SK-N-SH (cell line): ENCODE measurements around the gene ARL6IP5. TPM values are rescaled to one million over a fixed set of nuclear protein-coding genes. Genes with fewer than 3 reads are reported as not detected.

ENCODE experiments used
- CTCF ChIA-PET: fragments of 300-600, 350-600 bp; formaldehyde crosslinking; extraction: SDS; loops from one replicate; lab custom pipeline; 2021; lab: Yijun Ruan, JAX
- POLR2A ChIA-PET: fragments of 350-600 bp; sonication (Branson Sonifier 250); formaldehyde crosslinking; extraction: SDS; loops from one replicate; lab custom pipeline; 2020; ENCODE audit warnings: antibody characterized with exemption, inconsistent platforms; lab: Yijun Ruan, JAX
- DNase-seq: peaks from one replicate; pipeline ENCODE4 v3.0.0; 2012
- H2AFZ ChIP-seq: fragments of 200-600 bp; sonication (generic); 2 replicates; pipeline ENCODE4 v1.8.1; 2016; ENCODE audit warnings: antibody characterized with exemption, mild to moderate bottlenecking, low read depth
- H3F3A ChIP-seq: fragments of 200-600 bp; sonication (generic); replicated peaks from 2 replicates; pipeline ENCODE3; 2016; ENCODE audit warnings: antibody characterized with exemption, mild to moderate bottlenecking; ENCODE audit not compliant: insufficient read depth
- H3K27ac ChIP-seq, 2 experiments: fragments of 200-500 bp in 1 of 2; fragments of 200-600 bp in 1 of 2; sonication (Bioruptor generic) in 1 of 2; sonication (generic), shearing (Covaris generic) in 1 of 2; 2 replicates each; pipeline versions ENCODE4 v1.5.1 to v1.6.1; 2014 to 2016; ENCODE audit warnings: low read depth in 2 of 2, inconsistent platforms in 1 of 2, low read length in 1 of 2, mild to moderate bottlenecking in 1 of 2, mixed read lengths in 1 of 2
- H3K27me3 ChIP-seq: fragments of 200-600 bp; sonication (generic), shearing (Covaris generic); 2 replicates; pipeline ENCODE4 v1.6.1; 2016; ENCODE audit warnings: mixed run types; ENCODE audit not compliant: insufficient read depth
- H3K36me3 ChIP-seq, 2 experiments: fragments of 200-500 bp in 1 of 2; fragments of 200-600 bp in 1 of 2; sonication (Bioruptor generic) in 1 of 2; sonication (generic) in 1 of 2; replicated peaks in 1 of 2; 2 replicates each; pipeline versions ENCODE3 to v1.5.1; 2014 to 2016; ENCODE audit warnings: low read length in 1 of 2, mild to moderate bottlenecking in 1 of 2; ENCODE audit not compliant: insufficient read depth in 2 of 2, control insufficient read depth in 1 of 2
- H3K4me1 ChIP-seq, 2 experiments: fragments of 200-500 bp in 1 of 2; fragments of 200-600 bp in 1 of 2; sonication (Bioruptor generic) in 1 of 2; sonication (generic), shearing (Covaris generic) in 1 of 2; 2 replicates each; pipeline versions ENCODE4 v1.5.1 to v1.6.1; 2014 to 2016; ENCODE audit warnings: low read depth in 1 of 2, low read length in 1 of 2, mixed run types in 1 of 2; ENCODE audit not compliant: insufficient read depth in 2 of 2, control insufficient read depth in 1 of 2
- H3K4me2 ChIP-seq: fragments of 200-600 bp; sonication (generic), shearing (Covaris generic); 2 replicates; pipeline ENCODE4 v1.6.1; 2017; ENCODE audit warnings: mixed run types
- H3K4me3 ChIP-seq, 2 experiments: fragments of 200-500 bp in 1 of 2; fragments of 200-600 bp in 1 of 2; sonication (Bioruptor generic) in 1 of 2; sonication (generic), shearing (Covaris generic) in 1 of 2; 2 replicates each; pipeline versions ENCODE4 v1.5.1 to v1.8.1; 2014 to 2016; ENCODE audit warnings: low read depth in 2 of 2, inconsistent platforms in 1 of 2, low read length in 1 of 2, mild to moderate bottlenecking in 1 of 2, mixed read lengths in 1 of 2, moderate library complexity in 1 of 2
- H3K79me2 ChIP-seq: fragments of 200-600 bp; sonication (generic); 2 replicates; pipeline ENCODE4 v1.8.1; 2017; ENCODE audit warnings: mild to moderate bottlenecking; ENCODE audit not compliant: insufficient read depth
- H3K9ac ChIP-seq: fragments of 200-600 bp; sonication (generic); 2 replicates; pipeline ENCODE4 v1.6.1; 2017; ENCODE audit warnings: mixed run types
- H3K9me2 ChIP-seq: fragments of 200-600 bp; sonication (generic); 2 replicates; pipeline ENCODE4 v1.6.1; 2017; ENCODE audit warnings: mixed run types
- H3K9me3 ChIP-seq: fragments of 200-600 bp; sonication (generic); 2 replicates; pipeline ENCODE4 v1.6.1; 2017; ENCODE audit warnings: mixed run types, mild to moderate bottlenecking, moderate library complexity
- H4K20me1 ChIP-seq: fragments of 200-600 bp; sonication (generic); 2 replicates; pipeline ENCODE4 v1.6.1; 2017; ENCODE audit warnings: mild to moderate bottlenecking, mixed run types; ENCODE audit not compliant: insufficient read depth
- ELF1 ChIP-seq: IDR thresholded peaks from 2 replicates; pipeline ENCODE4 v1.4.0; 2012
- EP300 ChIP-seq, 2 experiments: IDR thresholded peaks; 2 replicates each; pipeline versions ENCODE4 v1.4.0 to v1.6.1; 2012; ENCODE audit warnings: borderline replicate concordance in 1 of 2, low read depth in 1 of 2, low read length in 1 of 2
- EZH2phosphoT487 ChIP-seq: fragments of 200-600 bp; sonication (generic); IDR thresholded peaks from 2 replicates; pipeline ENCODE4 v1.6.1; 2017; ENCODE audit warnings: low read depth, mixed run types, mild to moderate bottlenecking, antibody characterized with exemption, moderate library complexity, borderline replicate concordance
- FOSL2 ChIP-seq: IDR thresholded peaks from 2 replicates; pipeline ENCODE4 v1.4.0; 2012; ENCODE audit warnings: low read depth, mild to moderate bottlenecking, moderate library complexity, borderline replicate concordance
- FOXJ3 ChIP-seq: sonication (generic); formaldehyde crosslinking; IDR thresholded peaks from 2 replicates; pipeline ENCODE4 v1.5.1; 2020; ENCODE audit warnings: mild to moderate bottlenecking, missing genetic modification reagents
- FOXM1 ChIP-seq: IDR thresholded peaks from 2 replicates; pipeline ENCODE4 v1.4.0; 2012; ENCODE audit warnings: low read depth, mild to moderate bottlenecking
- GATA2 ChIP-seq: sonication (generic); formaldehyde crosslinking; IDR thresholded peaks from 2 replicates; pipeline ENCODE4 v1.5.0; 2020; ENCODE audit warnings: mild to moderate bottlenecking, missing genetic modification reagents
- MEF2A ChIP-seq: IDR thresholded peaks from 2 replicates; pipeline ENCODE4 v1.4.0; 2012; ENCODE audit warnings: low read depth, borderline replicate concordance
- NFIC ChIP-seq: IDR thresholded peaks from 2 replicates; pipeline ENCODE4 v1.4.0; 2012; ENCODE audit warnings: borderline replicate concordance
- NRF1 ChIP-seq: IDR thresholded peaks from 2 replicates; pipeline ENCODE4 v1.6.1; 2012; ENCODE audit warnings: low read depth, mild to moderate bottlenecking, low read length
- POLR2AphosphoS5 ChIP-seq: IDR thresholded peaks from 2 replicates; pipeline ENCODE4 v1.6.1; 2012; ENCODE audit warnings: low read depth, low read length
- RAD21 ChIP-seq: IDR thresholded peaks from 2 replicates; pipeline ENCODE4 v1.6.1; 2012; ENCODE audit warnings: mild to moderate bottlenecking, low read length
- SMC3 ChIP-seq: IDR thresholded peaks from 2 replicates; pipeline ENCODE4 v1.6.1; 2012; ENCODE audit warnings: low read depth, low read length, improper control_type of control experiment
- TCF12 ChIP-seq: IDR thresholded peaks from 2 replicates; pipeline ENCODE4 v1.4.0; 2012
- TEAD4 ChIP-seq: IDR thresholded peaks from 2 replicates; pipeline ENCODE4 v1.4.0; 2012; ENCODE audit warnings: mild to moderate bottlenecking, borderline replicate concordance; ENCODE audit not compliant: insufficient read depth
- WGBS: methylation state at CpG from one replicate; pipeline ENCODE4 v1.1.6; 2017; ENCODE audit warnings: low lambda C conversion rate; 5-methylcytosine and 5-hydroxymethylcytosine counted together
- polyA plus RNA-seq, 3 experiments: library from polyadenylated mRNA; depleted of rRNA; stranded (reverse); fragments of >200 nt; gene quantifications; 2 replicates each; pipeline ENCODE4 v1.2.3, GENCODE V29; 2012
- TF ChIP-seq, protein P1 (sequence below): IDR thresholded peaks from 2 replicates; pipeline ENCODE4 v1.6.1; 2012; ENCODE audit warnings: mild to moderate bottlenecking, low read depth, low read length, moderate library complexity
- TF ChIP-seq, protein P2 (sequence below): IDR thresholded peaks from 2 replicates; pipeline ENCODE4 v1.4.0; 2012; ENCODE audit warnings: low read depth

Gene ARL6IP5
- polyA plus RNA-seq, 1 of the 3 experiments (the other 2 are of a cell fraction): 64.6 TPM

GRCh38 chr3:69110941-69111546 is 26.3 kb downstream of the ARL6IP5 start:
- POLR2A ChIA-PET: no interaction called here
- no peaks in the 10 kb centered on the region for H4K20me1 ChIP-seq
- no peak for DNase-seq

DNA sequence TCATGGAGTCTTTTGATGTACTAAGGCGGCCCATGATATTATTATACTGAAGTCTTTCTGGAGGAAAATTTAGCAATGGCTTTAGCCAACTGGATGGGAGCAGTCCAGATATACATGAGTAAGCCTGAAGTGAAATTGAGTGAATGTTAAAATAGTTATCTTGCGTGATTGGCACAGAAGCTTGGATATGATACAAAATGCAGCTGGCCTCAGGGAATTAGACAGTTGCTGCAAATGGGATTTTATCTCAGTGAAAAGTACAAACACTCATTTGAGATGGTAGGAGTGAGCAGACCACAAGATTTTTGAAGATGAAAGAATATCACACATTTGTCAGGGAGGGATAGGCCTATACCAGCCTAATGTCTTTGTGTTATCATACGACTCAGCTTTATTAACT is 28.8 kb downstream of the ARL6IP5 start:
- no peaks in the 10 kb centered on the region for H3K9me2 ChIP-seq
- no peak overlapping the region for H3K4me2 ChIP-seq
- H3K36me3 ChIP-seq: no peaks in the 10 kb centered on the region
- H3F3A ChIP-seq: no peaks in the 10 kb centered on the region
- 82% methylated on average over 3 of the region's 3 CpGs for WGBS
- no peaks in the 10 kb centered on the region for H3K9me3 ChIP-seq
- H4K20me1 ChIP-seq: no peaks in the 10 kb centered on the region
- TF ChIP-seq FOXJ3 (CRISPR knock-in tag) (no peak), EP300 (IDR thresholded peaks at IDR 0.05; ENCODE audit: borderline replicate concordance in 1 of 2, low read depth in 1 of 2, low read length in 1 of 2) (0 out of 4 replicates have a peak, but pooled peaks of 1 of the 2 experiments have one; percentile 9), TEAD4 (no peak), GATA2 (peak; percentile 65), FOSL2 (no peak)
- no peak overlapping the region for H3K27ac ChIP-seq
- DNase-seq: peak; percentile 14
- no peak overlapping the region for H2AFZ ChIP-seq
- H3K79me2 ChIP-seq: no peaks in the 10 kb centered on the region
- H3K4me3 ChIP-seq: no peak overlapping the region
- ChIA-PET POLR2A (interaction anchor here (0.5 kb wide), 1 partner anchor 197 kb away, joined by 3 read pairs; no protein-coding TSS in a partner anchor), CTCF (interaction anchor here (0.6 to 1.6 kb wide), 6 partner anchors 9 to 298 kb away, joined by 3 to 5 read pairs (median 4); partner anchors contain the start of gene LMOD3)
- no peaks in the 10 kb centered on the region; a peak in 1 of 4 replicates for H3K4me1 ChIP-seq
- H3K27me3 ChIP-seq: no peaks in the 10 kb centered on the region
- no peak overlapping the region for H3K9ac ChIP-seq

More at GRCh38 chr3:69110941-69111546, 26.3 kb downstream of the ARL6IP5 start:
- Histone ChIP-seq H3K4me3 (no peak overlapping the region), H2AFZ (no peak overlapping the region), H3K4me1 (no peaks in the 10 kb centered on the region; a peak in 1 of 4 replicates), H3K9ac (no peak overlapping the region), H3K4me2 (no peak overlapping the region), H3F3A (peaks cover 4% of the 10 kb centered on the region), H3K9me3 (no peaks in the 10 kb centered on the region), H3K9me2 (no peaks in the 10 kb centered on the region), H3K27ac (no peak overlapping the region), H3K36me3 (peaks cover 3 to 6% of the 10 kb centered on the region in 2 experiments), H3K79me2 (no peaks in the 10 kb centered on the region), H3K27me3 (no peaks in the 10 kb centered on the region)
- CTCF ChIA-PET: interaction anchor here (0.9 to 8.8 kb wide), 2 partner anchors 9 to 36 kb away, joined by 3 to 56 read pairs; no protein-coding TSS in a partner anchor
- TF ChIP-seq TCF12: no peak
- no peak for TF ChIP-seq NFIC
- TF ChIP-seq, protein P1, sequence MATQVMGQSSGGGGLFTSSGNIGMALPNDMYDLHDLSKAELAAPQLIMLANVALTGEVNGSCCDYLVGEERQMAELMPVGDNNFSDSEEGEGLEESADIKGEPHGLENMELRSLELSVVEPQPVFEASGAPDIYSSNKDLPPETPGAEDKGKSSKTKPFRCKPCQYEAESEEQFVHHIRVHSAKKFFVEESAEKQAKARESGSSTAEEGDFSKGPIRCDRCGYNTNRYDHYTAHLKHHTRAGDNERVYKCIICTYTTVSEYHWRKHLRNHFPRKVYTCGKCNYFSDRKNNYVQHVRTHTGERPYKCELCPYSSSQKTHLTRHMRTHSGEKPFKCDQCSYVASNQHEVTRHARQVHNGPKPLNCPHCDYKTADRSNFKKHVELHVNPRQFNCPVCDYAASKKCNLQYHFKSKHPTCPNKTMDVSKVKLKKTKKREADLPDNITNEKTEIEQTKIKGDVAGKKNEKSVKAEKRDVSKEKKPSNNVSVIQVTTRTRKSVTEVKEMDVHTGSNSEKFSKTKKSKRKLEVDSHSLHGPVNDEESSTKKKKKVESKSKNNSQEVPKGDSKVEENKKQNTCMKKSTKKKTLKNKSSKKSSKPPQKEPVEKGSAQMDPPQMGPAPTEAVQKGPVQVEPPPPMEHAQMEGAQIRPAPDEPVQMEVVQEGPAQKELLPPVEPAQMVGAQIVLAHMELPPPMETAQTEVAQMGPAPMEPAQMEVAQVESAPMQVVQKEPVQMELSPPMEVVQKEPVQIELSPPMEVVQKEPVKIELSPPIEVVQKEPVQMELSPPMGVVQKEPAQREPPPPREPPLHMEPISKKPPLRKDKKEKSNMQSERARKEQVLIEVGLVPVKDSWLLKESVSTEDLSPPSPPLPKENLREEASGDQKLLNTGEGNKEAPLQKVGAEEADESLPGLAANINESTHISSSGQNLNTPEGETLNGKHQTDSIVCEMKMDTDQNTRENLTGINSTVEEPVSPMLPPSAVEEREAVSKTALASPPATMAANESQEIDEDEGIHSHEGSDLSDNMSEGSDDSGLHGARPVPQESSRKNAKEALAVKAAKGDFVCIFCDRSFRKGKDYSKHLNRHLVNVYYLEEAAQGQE: no peak
- no peak for TF ChIP-seq RAD21
- no peak for TF ChIP-seq POLR2AphosphoS5
- no peak for TF ChIP-seq NRF1
- TF ChIP-seq, protein P2, sequence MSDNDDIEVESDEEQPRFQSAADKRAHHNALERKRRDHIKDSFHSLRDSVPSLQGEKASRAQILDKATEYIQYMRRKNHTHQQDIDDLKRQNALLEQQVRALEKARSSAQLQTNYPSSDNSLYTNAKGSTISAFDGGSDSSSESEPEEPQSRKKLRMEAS: no peak
- no peak for TF ChIP-seq EZH2phosphoT487
- TF ChIP-seq ELF1: no peak
- TF ChIP-seq FOXM1: no peak
- no peak for TF ChIP-seq SMC3
- TF ChIP-seq MEF2A: no peak
- no peak for TF ChIP-seq FOXJ3 (CRISPR knock-in tag)
- no peak for TF ChIP-seq EP300 (IDR thresholded peaks at IDR 0.05; ENCODE audit: borderline replicate concordance in 1 of 2, low read depth in 1 of 2, low read length in 1 of 2)
- 100% methylated on average over 1 of the region's 1 CpG for WGBS
